DND-41 (cell line): ENCODE measurements around the gene MZT2A.
"Not testable (repeated sequence)": the region's sequence is repeated elsewhere in the genome, so short reads cannot be mapped to it uniquely, and the experiment has no call there.

Source experiments
- ATAC-seq: fragments of 200-7000 bp; cut with Tn5 transposase; 3 replicates; pipeline ENCODE4 v1.9.1; 2021; ENCODE audit warnings: low read depth; ENCODE audit not compliant: insufficient read depth
- DNase-seq: peaks from one replicate; pipeline ENCODE4 v3.0.0-alpha.2; 2020
- H2AFZ ChIP-seq: 2 replicates; pipeline ENCODE4 v1.6.0; 2012; ENCODE audit warnings: low read depth, low read length
- H3K27ac ChIP-seq: 2 replicates; pipeline ENCODE4 v1.5.1; 2012; ENCODE audit warnings: low read length, inconsistent platforms
- H3K27me3 ChIP-seq: fragments of 200-600 bp; sonication (generic); 2 replicates; pipeline ENCODE4 v1.6.0; 2012; ENCODE audit warnings: low read length, mild to moderate bottlenecking, inconsistent platforms; ENCODE audit not compliant: insufficient read depth, poor library complexity
- H3K36me3 ChIP-seq: 2 replicates; pipeline ENCODE4 v1.5.1; 2012; ENCODE audit warnings: low read length, inconsistent platforms; ENCODE audit not compliant: insufficient read depth
- H3K4me1 ChIP-seq: 2 replicates; pipeline ENCODE4 v1.5.1; 2012; ENCODE audit warnings: mild to moderate bottlenecking, low read length; ENCODE audit not compliant: insufficient read depth
- H3K4me2 ChIP-seq: 2 replicates; pipeline ENCODE4 v1.6.0; 2012; ENCODE audit warnings: mild to moderate bottlenecking, moderate library complexity, low read length, inconsistent platforms; ENCODE audit not compliant: insufficient read depth
- H3K4me3 ChIP-seq, 2 experiments: fragments of 200-600 bp in 1 of 2; shearing (Covaris generic) in 1 of 2; 2 replicates each; pipeline ENCODE4 v1.5.1; 2012 to 2016; ENCODE audit warnings: inconsistent platforms in 2 of 2, low read length in 2 of 2, mild to moderate bottlenecking in 2 of 2, low read depth in 1 of 2, moderate library complexity in 1 of 2
- H3K79me2 ChIP-seq: 2 replicates; pipeline ENCODE4 v1.6.0; 2012; ENCODE audit warnings: low read length, inconsistent platforms; ENCODE audit not compliant: insufficient read depth
- H3K9ac ChIP-seq: 2 replicates; pipeline ENCODE4 v1.6.0; 2012; ENCODE audit warnings: low read depth, mild to moderate bottlenecking, inconsistent platforms, low read length, moderate library complexity
- H3K9me3 ChIP-seq: 2 replicates; pipeline ENCODE4 v1.5.1; 2012; ENCODE audit warnings: low read length, moderate library complexity, mild to moderate bottlenecking, inconsistent platforms; ENCODE audit not compliant: insufficient read depth, severe bottlenecking
- H4K20me1 ChIP-seq: 2 replicates; pipeline ENCODE4 v1.6.0; 2012; ENCODE audit warnings: low read length; ENCODE audit not compliant: insufficient read depth
- EZH2 ChIP-seq: IDR thresholded peaks from 3 replicates; pipeline ENCODE4 v1.6.1; 2012; ENCODE audit warnings: borderline replicate concordance, low read depth, mild to moderate bottlenecking, moderate library complexity, low read length, inconsistent platforms; ENCODE audit not compliant: severe bottlenecking
- TF ChIP-seq, protein P1 (sequence below): IDR thresholded peaks from 2 replicates; pipeline ENCODE4 v1.5.1; 2012; ENCODE audit warnings: borderline replicate concordance, low read length, moderate library complexity, mild to moderate bottlenecking; ENCODE audit not compliant: poor library complexity, severe bottlenecking; ENCODE audit errors: extremely low read depth

Gene MZT2A

DNA sequence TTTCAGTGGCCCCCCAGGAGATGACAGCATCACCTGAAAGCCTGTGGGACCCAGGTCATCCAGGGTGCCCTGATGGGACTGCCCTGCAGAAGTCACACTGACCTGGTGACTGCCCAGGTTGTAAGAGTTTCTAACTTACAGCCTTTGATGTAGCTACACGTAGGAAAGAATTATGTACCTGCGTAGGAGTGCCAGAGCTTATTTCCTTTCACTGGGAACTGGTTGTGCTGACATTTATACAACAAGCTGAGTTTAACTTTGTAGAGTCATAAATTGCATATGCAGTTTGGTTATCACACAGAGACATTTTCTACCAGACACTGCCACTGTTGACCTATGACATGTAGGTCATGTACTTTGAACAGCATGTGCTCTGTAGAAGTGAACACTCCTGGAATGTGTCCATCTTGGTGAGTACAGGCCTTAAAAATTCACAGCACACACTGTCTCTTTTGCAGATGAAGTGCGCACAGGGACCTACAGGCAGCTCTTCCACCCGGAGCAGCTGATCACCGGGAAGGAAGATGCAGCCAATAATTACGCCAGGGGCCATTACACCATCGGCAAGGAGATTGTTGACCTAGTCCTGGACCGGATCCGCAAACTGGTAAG lies 13.2 kb downstream of the MZT2A start:
- H3K79me2 ChIP-seq, H3K27me3 ChIP-seq, DNase-seq, H2AFZ ChIP-seq, H3K4me2 ChIP-seq, H3K9ac ChIP-seq, H4K20me1 ChIP-seq, ATAC-seq, H3K4me3 ChIP-seq, H3K4me1 ChIP-seq, H3K27ac ChIP-seq, H3K9me3 ChIP-seq: not testable (repeated sequence)
- H3K36me3 ChIP-seq = peaks cover 17% of the 10 kb centered on the region; the same call in 1 of the 2 replicates

DNA sequence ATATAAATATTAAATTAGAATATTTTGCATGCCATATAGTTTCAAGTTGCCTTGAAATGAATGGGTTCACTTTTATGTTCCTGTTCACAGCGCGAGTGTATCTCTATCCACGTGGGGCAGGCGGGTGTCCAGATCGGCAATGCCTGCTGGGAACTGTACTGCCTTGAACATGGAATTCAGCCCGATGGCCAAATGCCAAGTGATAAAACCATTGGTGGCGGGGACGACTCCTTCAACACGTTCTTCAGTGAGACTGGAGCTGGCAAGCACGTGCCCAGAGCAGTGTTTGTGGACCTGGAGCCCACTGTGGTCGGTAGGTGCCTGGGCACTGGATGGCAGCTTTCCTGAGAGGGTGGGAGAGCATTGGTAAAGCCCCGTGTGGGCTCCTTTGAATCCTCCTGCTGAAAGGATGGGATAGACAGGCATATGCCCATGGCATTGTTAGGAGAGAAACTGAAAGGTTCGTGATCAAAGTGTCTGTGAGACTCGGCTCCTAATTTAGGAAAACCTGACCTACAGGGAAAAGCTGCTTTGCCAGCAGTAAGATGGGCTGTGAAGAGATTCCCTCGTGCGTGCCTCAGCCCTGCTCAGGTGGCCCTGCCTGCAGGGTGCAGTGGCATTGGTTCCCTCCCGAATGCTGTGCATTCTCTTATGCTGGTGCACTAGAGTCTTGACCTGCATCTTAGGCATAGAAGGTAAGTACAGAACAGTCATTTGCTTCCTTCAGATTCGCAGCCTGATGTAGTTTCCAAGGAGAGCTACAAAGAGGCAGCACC lies 13.9 kb downstream of the MZT2A start:
- not testable (repeated sequence) for H3K4me1 ChIP-seq, H2AFZ ChIP-seq, H3K27ac ChIP-seq, H3K79me2 ChIP-seq, H3K4me2 ChIP-seq, H4K20me1 ChIP-seq, H3K9ac ChIP-seq, H3K4me3 ChIP-seq, DNase-seq, ATAC-seq, H3K27me3 ChIP-seq, H3K9me3 ChIP-seq
- peaks cover 13% of the 10 kb centered on the region; the same call in 1 of the 2 replicates for H3K36me3 ChIP-seq

DNA sequence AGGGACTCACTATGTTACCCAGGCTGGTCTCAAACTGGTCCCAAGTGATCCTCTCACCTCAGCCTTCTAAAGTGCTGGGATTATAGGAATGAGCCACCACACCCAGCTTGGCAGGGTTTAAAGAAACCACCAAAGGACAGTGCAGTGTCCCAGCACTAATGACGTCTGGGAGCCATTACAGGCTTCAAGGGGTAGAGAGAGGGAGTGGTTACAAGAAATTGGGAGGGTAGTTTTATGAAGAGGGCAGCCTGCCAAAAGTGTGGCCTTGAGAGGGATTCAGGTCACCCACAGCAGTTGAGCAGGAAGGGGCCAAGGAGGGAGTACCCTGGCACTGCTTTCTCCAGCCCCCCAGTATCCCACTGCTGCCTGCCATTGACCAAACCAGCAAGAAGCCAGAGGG lies 15.0 kb downstream of the MZT2A start:
- not testable (repeated sequence) for H3K27ac ChIP-seq, H4K20me1 ChIP-seq, H3K4me2 ChIP-seq, ATAC-seq, H3K4me3 ChIP-seq, H3K36me3 ChIP-seq, DNase-seq, H2AFZ ChIP-seq, H3K4me1 ChIP-seq, H3K79me2 ChIP-seq, H3K9me3 ChIP-seq, H3K9ac ChIP-seq, H3K27me3 ChIP-seq

DNA sequence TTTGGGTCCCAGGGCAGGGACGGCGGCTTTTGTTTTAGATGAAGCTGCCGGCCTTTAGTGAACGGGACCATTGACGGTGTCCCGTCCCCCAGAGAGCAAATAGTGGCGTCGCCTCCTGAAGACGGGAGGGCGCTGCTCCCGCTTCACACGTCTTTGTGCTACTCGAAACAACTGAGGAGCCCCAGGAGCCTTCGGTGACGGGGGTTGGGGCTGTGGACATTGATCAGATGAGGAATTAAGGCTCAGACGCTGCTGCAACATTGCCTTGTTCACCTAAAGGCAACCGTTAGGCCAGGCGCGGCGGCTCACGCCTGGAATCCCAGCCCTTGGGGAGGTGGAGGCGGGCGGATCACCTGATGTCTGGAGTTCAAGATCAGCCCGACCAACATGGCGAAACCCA lies 15.8 kb downstream of the MZT2A start:
- not testable (repeated sequence) for H3K27me3 ChIP-seq, ATAC-seq, H3K9me3 ChIP-seq, H3K36me3 ChIP-seq, H3K9ac ChIP-seq, H4K20me1 ChIP-seq, H3K4me1 ChIP-seq, H3K79me2 ChIP-seq, H3K4me2 ChIP-seq, DNase-seq, H3K27ac ChIP-seq, H2AFZ ChIP-seq, H3K4me3 ChIP-seq

DNA sequence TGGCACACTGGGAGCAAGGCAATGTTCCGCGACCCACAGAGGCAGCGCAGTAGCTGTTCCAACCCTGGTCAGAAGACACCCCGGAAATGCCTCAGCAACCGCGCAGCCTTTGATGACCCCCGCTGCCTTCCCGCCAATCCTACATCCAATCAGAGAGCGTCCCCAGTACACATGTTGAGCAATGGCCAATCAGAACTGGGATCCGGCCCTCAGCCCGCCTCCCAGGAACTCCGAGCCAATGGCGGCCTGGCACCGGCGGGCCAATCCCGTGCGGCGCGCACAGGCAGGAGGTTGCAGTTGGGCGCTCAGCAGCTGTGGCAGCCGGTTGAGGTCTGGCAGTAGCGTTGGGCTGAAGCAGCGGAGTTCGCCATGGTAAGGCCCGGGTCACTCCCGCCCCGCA lies 16.4 kb downstream of the MZT2A start, which contains the start of gene TUBA3D:
Gene TUBA3D, plus strand, starts transcription at position 289 of the 400 bp plus-strand sequence. Its CDS starts 81 bp downstream, at position 370.
- no peaks in the 10 kb centered on the region for H3K9me3 ChIP-seq
- ATAC-seq (no peak), DNase-seq (no peak)
- TF ChIP-seq, protein P1, sequence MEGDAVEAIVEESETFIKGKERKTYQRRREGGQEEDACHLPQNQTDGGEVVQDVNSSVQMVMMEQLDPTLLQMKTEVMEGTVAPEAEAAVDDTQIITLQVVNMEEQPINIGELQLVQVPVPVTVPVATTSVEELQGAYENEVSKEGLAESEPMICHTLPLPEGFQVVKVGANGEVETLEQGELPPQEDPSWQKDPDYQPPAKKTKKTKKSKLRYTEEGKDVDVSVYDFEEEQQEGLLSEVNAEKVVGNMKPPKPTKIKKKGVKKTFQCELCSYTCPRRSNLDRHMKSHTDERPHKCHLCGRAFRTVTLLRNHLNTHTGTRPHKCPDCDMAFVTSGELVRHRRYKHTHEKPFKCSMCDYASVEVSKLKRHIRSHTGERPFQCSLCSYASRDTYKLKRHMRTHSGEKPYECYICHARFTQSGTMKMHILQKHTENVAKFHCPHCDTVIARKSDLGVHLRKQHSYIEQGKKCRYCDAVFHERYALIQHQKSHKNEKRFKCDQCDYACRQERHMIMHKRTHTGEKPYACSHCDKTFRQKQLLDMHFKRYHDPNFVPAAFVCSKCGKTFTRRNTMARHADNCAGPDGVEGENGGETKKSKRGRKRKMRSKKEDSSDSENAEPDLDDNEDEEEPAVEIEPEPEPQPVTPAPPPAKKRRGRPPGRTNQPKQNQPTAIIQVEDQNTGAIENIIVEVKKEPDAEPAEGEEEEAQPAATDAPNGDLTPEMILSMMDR = no peak
- TF ChIP-seq EZH2 = no peak
- no peaks in the 10 kb centered on the region for H3K79me2 ChIP-seq
- no peak within 1 kb of the TSS for H3K4me3 ChIP-seq
- peaks cover 6% of the 10 kb centered on the region; the same call in 1 of the 2 replicates for H3K36me3 ChIP-seq
- no peaks in the 10 kb centered on the region for H3K27me3 ChIP-seq
- no peak within 1 kb of the TSS for H3K27ac ChIP-seq
- H3K4me2 ChIP-seq = no peak within 1 kb of the TSS
- H4K20me1 ChIP-seq = no peaks in the 10 kb centered on the region
- no peaks in the 10 kb centered on the region for H3K4me1 ChIP-seq
- H3K9ac ChIP-seq = no peak within 1 kb of the TSS
- H2AFZ ChIP-seq = no peak within 1 kb of the TSS

DNA sequence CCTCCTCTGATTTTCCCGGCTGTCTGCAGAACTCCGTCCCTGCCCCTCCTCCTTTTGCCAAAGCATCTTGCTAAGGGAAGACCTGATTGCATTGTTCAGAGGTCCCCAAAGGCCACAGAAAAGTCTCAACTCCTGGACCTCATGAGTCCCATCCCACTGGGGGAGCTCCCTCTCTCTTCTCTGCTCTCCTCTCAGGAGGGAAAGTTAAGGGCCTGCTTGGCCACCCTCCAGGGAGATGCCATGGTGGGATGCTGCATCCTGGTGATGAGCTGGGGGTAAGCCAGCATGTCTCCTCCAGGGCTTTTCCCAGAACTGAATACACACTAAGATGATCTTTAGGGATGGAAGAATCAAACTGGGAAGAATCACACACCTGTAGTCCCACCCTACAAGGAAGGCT lies 18.9 kb downstream of the MZT2A start:
- H4K20me1 ChIP-seq, H3K79me2 ChIP-seq, H3K9ac ChIP-seq, H3K36me3 ChIP-seq, H3K4me2 ChIP-seq, H2AFZ ChIP-seq, ATAC-seq, H3K9me3 ChIP-seq, H3K27ac ChIP-seq, H3K27me3 ChIP-seq, H3K4me1 ChIP-seq, H3K4me3 ChIP-seq, DNase-seq: not testable (repeated sequence)

DNA sequence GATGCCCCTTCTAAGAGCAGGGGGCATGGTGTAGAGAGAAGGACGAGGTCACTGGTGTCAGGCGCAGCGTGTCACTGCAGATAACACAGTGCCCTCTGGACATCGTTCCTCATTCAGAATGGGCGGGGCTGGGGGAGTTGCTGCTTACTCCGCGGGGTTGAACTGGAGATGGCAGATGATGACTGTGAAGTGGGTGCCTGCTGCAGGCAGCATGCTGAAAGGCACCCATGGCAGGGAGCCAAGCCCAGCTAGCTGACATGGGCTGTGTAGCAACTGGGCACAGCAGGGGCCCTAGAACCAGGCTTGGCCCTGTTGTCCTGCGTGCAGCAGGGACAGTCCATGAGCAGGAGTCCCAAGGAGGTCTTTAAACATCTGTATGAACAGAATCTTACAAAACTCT lies 20.6 kb downstream of the MZT2A start:
- H3K9me3 ChIP-seq, H3K27ac ChIP-seq, H3K36me3 ChIP-seq, H3K9ac ChIP-seq, H3K4me2 ChIP-seq, H3K4me1 ChIP-seq, H2AFZ ChIP-seq, DNase-seq, H4K20me1 ChIP-seq, H3K4me3 ChIP-seq, H3K79me2 ChIP-seq, H3K27me3 ChIP-seq, ATAC-seq: not testable (repeated sequence)
